Naive thymus-derived CD4-positive, alpha-beta T cell (primary cell): ENCODE results near the gene FAT1. TPM values are rescaled to one million over a fixed set of nuclear protein-coding genes. Genes with fewer than 3 reads are reported as not detected.

Experiments used
- ATAC-seq: fragments of 150-1000 bp; cut with Tn5 transposase; 2 replicates; pipeline ENCODE4 v1.10.0; 2021; ENCODE audit warnings: mild to moderate bottlenecking, moderate library complexity
- CTCF ChIA-PET: fragments of 350-600 bp; sonication (Branson Sonifier 250); formaldehyde crosslinking; loops from one replicate; lab custom pipeline; 2021; ENCODE audit warnings: antibody characterized with exemption; lab: Charles Lee
- POLR2A ChIA-PET: fragments of 350-600 bp; sonication (Branson Sonifier 250); formaldehyde crosslinking; loops from one replicate; lab custom pipeline; 2021; ENCODE audit warnings: antibody characterized with exemption, inconsistent platforms; lab: Charles Lee
- DNase-seq, 9 donors: peaks; one replicate each; pipeline versions ENCODE4 v3.0.0 to v3.0.0-alpha.2; 2020 to 2022; ENCODE audit warnings: mixed read lengths in 1 of 9
- H3K27ac ChIP-seq: one replicate; pipeline ENCODE4 v1.7.0; 2013; ENCODE audit warnings: mild to moderate bottlenecking, low read depth, low read length, moderate library complexity
- H3K27me3 ChIP-seq, 2 donors: one replicate each; pipeline ENCODE4 v1.7.0; 2013; ENCODE audit warnings: low read length in 2 of 2, mild to moderate bottlenecking in 2 of 2, moderate library complexity in 2 of 2; ENCODE audit not compliant: control insufficient read depth in 2 of 2, insufficient read depth in 2 of 2
- H3K36me3 ChIP-seq, 3 experiments: 1 replicate in 2 of 3; 2 replicates in 1 of 3; pipeline ENCODE4 v1.7.0; 2013; ENCODE audit warnings: low read length in 3 of 3, mild to moderate bottlenecking in 3 of 3, moderate library complexity in 1 of 3; ENCODE audit not compliant: insufficient read depth in 3 of 3, control insufficient read depth in 2 of 3
- H3K4me1 ChIP-seq, 2 donors: one replicate each; pipeline ENCODE4 v1.7.0; 2013; ENCODE audit warnings: low read length in 2 of 2, mild to moderate bottlenecking in 2 of 2, moderate library complexity in 1 of 2; ENCODE audit not compliant: control insufficient read depth in 2 of 2, insufficient read depth in 2 of 2
- H3K4me3 ChIP-seq: 2 replicates; pipeline ENCODE4 v1.7.0; 2013; ENCODE audit warnings: mild to moderate bottlenecking, low read length
- H3K9me3 ChIP-seq, 3 experiments: 1 replicate in 2 of 3; 2 replicates in 1 of 3; pipeline ENCODE4 v1.7.0; 2013; ENCODE audit warnings: low read length in 3 of 3; ENCODE audit not compliant: control insufficient read depth in 2 of 3
- H3K27ac Mint-ChIP-seq, 9 donors: one replicate each; pipeline ENCODE4 v1.8.0; 2020 to 2022; ENCODE audit warnings: mixed read lengths in 9 of 9, mild to moderate bottlenecking in 8 of 9, moderate library complexity in 5 of 9, inconsistent platforms in 2 of 9
- H3K27me3 Mint-ChIP-seq, 5 donors: one replicate each; pipeline ENCODE4 v1.8.0; 2021 to 2022; ENCODE audit warnings: mixed read lengths in 5 of 5, mild to moderate bottlenecking in 1 of 5
- H3K36me3 Mint-ChIP-seq, 5 donors: one replicate each; pipeline ENCODE4 v1.8.0; 2020 to 2022; ENCODE audit warnings: mixed read lengths in 5 of 5, mild to moderate bottlenecking in 3 of 5, inconsistent platforms in 1 of 5
- H3K4me1 Mint-ChIP-seq, 7 donors: one replicate each; pipeline ENCODE4 v1.8.0; 2020 to 2022; ENCODE audit warnings: mixed read lengths in 7 of 7, mild to moderate bottlenecking in 3 of 7, inconsistent platforms in 1 of 7
- H3K4me3 Mint-ChIP-seq, 10 donors: one replicate each; pipeline ENCODE4 v1.8.0; 2020 to 2022; ENCODE audit warnings: mild to moderate bottlenecking in 10 of 10, mixed read lengths in 10 of 10, moderate library complexity in 6 of 10, inconsistent platforms in 2 of 10
- H3K9me3 Mint-ChIP-seq, 11 donors: one replicate each; pipeline ENCODE4 v1.8.0; 2020 to 2022; ENCODE audit warnings: mixed read lengths in 11 of 11, mild to moderate bottlenecking in 4 of 11, inconsistent platforms in 1 of 11, moderate library complexity in 1 of 11
- intact Hi-C, 2 donors: fragments of 100-400 bp; cut with micrococcal nuclease; formaldehyde crosslinking; loops; one replicate each; pipeline ENCODE4 v1.15.1; 2023
- polyA plus RNA-seq, 2 donors: library from polyadenylated mRNA; unstranded; fragments of 300-500 nt; fragmentation: Illumina TruSeq; gene quantifications; one replicate each; pipeline ENCODE4 v1.2.3, GENCODE V29; 2021
- total RNA-seq, 6 experiments: library from RNA in 5 of 6; stranded (reverse) in 5 of 6; gene quantifications; 1 replicate in 5 of 6; 2 replicates in 1 of 6; pipeline ENCODE4 v1.2.3 and lab custom pipeline; 2021 to 2026

Gene FAT1
- total and polyA plus RNA-seq, 7 experiments from 2014 or later: 0.05 TPM; not detected in 6

DNA sequence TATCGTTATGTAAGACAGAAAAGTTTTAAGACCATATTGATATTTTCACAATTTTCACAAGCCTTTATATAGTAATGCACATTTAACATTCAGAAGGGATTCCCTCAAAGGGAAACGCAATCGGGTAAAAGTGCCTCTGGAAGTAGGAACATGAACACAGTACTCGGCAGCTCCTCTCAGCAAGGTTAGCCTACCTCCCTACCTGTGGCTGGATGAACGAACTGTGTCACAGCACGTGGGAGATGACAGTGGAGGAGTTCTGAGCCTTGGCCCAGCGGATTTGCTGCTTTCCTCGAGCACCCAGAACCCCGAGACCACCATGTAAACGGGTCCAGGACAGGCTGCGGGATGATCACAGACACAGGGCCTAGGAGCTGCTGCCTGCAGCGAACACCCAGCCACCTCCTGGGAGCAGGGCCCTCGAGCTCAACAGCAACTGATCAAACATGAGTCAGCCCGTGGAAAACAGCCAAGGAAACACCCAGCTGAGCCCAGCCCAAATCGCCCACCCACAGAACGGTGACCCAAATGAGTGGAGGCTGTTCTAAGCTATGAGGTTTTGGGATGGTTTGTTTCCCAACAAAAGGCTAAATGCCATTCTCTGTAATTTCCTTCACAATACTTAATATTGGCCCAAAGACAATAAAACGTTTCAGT is 30.4 kb downstream of the FAT1 start:
- Mint-ChIP-seq H3K27ac (no peak overlapping the region), H3K4me1 (no peaks in the 10 kb centered on the region), H3K27me3 (peaks cover 0 to 11% (median 0%) of the 10 kb centered on the region in 5 donors), H3K36me3 (no peaks in the 10 kb centered on the region), H3K4me3 (no peak overlapping the region), H3K9me3 (peaks cover 2 to 13% (median 10%) of the 10 kb centered on the region in 11 donors)
- DNase-seq (no peak), ATAC-seq (no peak)
- no peak overlapping the region for H3K27ac ChIP-seq
- H3K36me3 ChIP-seq: no peaks in the 10 kb centered on the region
- no peak overlapping the region for H3K4me3 ChIP-seq
- no peaks in the 10 kb centered on the region for H3K4me1 ChIP-seq
- intact Hi-C loops: no loop called here
- ChIA-PET POLR2A (no interaction called here), CTCF (no interaction called here)
- H3K27me3 ChIP-seq: no peaks in the 10 kb centered on the region
- H3K9me3 ChIP-seq: no peaks in the 10 kb centered on the region

GRCh38 chr4:186691396-186691795 is 32.3 kb downstream of the FAT1 start:
- ATAC-seq: no peak
- Histone ChIP-seq H3K9me3 (no peaks in the 10 kb centered on the region), H3K4me3 (no peak overlapping the region), H3K4me1 (no peaks in the 10 kb centered on the region), H3K27me3 (no peaks in the 10 kb centered on the region), H3K36me3 (no peaks in the 10 kb centered on the region), H3K27ac (no peak overlapping the region)
- Mint-ChIP-seq H3K36me3 (no peaks in the 10 kb centered on the region), H3K4me1 (no peaks in the 10 kb centered on the region), H3K27me3 (peaks cover 0 to 11% (median 0%) of the 10 kb centered on the region in 5 donors), H3K4me3 (no peak overlapping the region), H3K9me3 (peaks cover 2 to 14% (median 6%) of the 10 kb centered on the region in 11 donors), H3K27ac (no peak overlapping the region)
- intact Hi-C loops: no loop called here
- ChIA-PET CTCF (no interaction called here), POLR2A (no interaction called here)
- DNase-seq: no peak

- Histone ChIP-seq H3K9me3 (no peaks in the 10 kb centered on the region), H3K27me3 (no peaks in the 10 kb centered on the region), H3K27ac (no peak overlapping the region), H3K36me3 (no peaks in the 10 kb centered on the region), H3K4me1 (no peaks in the 10 kb centered on the region), H3K4me3 (no peak overlapping the region)
- Mint-ChIP-seq H3K36me3 (no peaks in the 10 kb centered on the region), H3K9me3 (peaks cover 0 to 14% (median 6%) of the 10 kb centered on the region in 11 donors), H3K4me3 (no peak overlapping the region), H3K4me1 (no peaks in the 10 kb centered on the region), H3K27me3 (peaks cover 0 to 6% (median 0%) of the 10 kb centered on the region in 5 donors), H3K27ac (no peak overlapping the region)
- DNase-seq (no peak), ATAC-seq (no peak)
- intact Hi-C loops: no loop called here
- CTCF ChIA-PET: no interaction called here
- POLR2A ChIA-PET: no interaction called here
Observed at GRCh38 chr4:186689476-186689875, 34.2 kb downstream of the FAT1 start.

GRCh38 chr4:186688150-186688943 is 35.3 kb downstream of the FAT1 start:
- peaks cover 0 to 9% (median 2%) of the 10 kb centered on the region in 11 donors for H3K9me3 Mint-ChIP-seq
- Histone ChIP-seq H3K27ac (no peak overlapping the region), H3K4me1 (no peaks in the 10 kb centered on the region), H3K4me3 (no peak overlapping the region), H3K36me3 (no peaks in the 10 kb centered on the region), H3K9me3 (no peaks in the 10 kb centered on the region), H3K27me3 (no peaks in the 10 kb centered on the region)
- H3K36me3 Mint-ChIP-seq: no peaks in the 10 kb centered on the region
- H3K4me3 Mint-ChIP-seq: no peak overlapping the region
- ChIA-PET POLR2A (no interaction called here), CTCF (no interaction called here)
- H3K4me1 Mint-ChIP-seq: no peaks in the 10 kb centered on the region
- H3K27ac Mint-ChIP-seq: no peak overlapping the region
- ATAC-seq (no peak), DNase-seq (no peak)
- H3K27me3 Mint-ChIP-seq: peaks cover 0 to 6% (median 0%) of the 10 kb centered on the region in 5 donors
- intact Hi-C loops: no loop called here

DNA sequence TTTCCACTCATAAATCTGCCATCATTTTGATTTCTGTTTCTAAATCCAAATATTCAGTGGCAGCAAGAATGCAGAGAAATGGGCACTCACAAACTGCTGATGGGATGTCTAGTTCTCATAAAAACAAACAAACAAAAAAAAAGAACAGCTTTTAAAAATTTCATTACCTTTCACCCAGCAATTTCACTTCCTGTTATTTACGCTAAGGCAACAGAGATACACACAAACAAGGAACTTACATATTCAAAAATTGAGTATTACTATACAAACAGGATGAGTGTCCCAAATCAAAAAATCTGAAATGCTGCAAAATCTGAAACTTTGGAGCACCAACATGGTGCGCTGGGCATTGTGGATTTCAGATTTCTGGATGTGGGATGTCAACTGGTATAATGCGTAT is 36.4 kb downstream of the FAT1 start:
- peaks cover 0 to 9% (median 0%) of the 10 kb centered on the region in 11 donors for H3K9me3 Mint-ChIP-seq
- Histone ChIP-seq H3K27ac (no peak overlapping the region), H3K4me1 (no peaks in the 10 kb centered on the region), H3K27me3 (no peaks in the 10 kb centered on the region), H3K36me3 (no peaks in the 10 kb centered on the region), H3K9me3 (no peaks in the 10 kb centered on the region), H3K4me3 (no peak overlapping the region)
- H3K27me3 Mint-ChIP-seq: peaks cover 0 to 6% (median 0%) of the 10 kb centered on the region in 5 donors
- ChIA-PET CTCF (no interaction called here), POLR2A (no interaction called here)
- no peak overlapping the region for H3K4me3 Mint-ChIP-seq
- intact Hi-C loops: no loop called here
- DNase-seq (no peak), ATAC-seq (no peak)
- H3K4me1 Mint-ChIP-seq: no peaks in the 10 kb centered on the region
- no peak overlapping the region for H3K27ac Mint-ChIP-seq
- no peaks in the 10 kb centered on the region for H3K36me3 Mint-ChIP-seq

- no peaks in the 10 kb centered on the region for H3K4me1 Mint-ChIP-seq
- no peak for ATAC-seq
Observed at GRCh38 chr4:186685767-186686183, 37.9 kb downstream of the FAT1 start.

More at GRCh38 chr4:186685767-186686183, 37.9 kb downstream of the FAT1 start:
- H3K27me3 ChIP-seq: no peaks in the 10 kb centered on the region
- H3K36me3 ChIP-seq: no peaks in the 10 kb centered on the region
- CTCF ChIA-PET: interaction anchor here (0.7 kb wide), 1 partner anchor 192 kb away, joined by 3 read pairs; no protein-coding TSS in a partner anchor
- DNase-seq: no peak
- H3K27me3 Mint-ChIP-seq: peaks cover 0 to 6% (median 0%) of the 10 kb centered on the region in 5 donors
- H3K36me3 Mint-ChIP-seq: no peaks in the 10 kb centered on the region
- no peak overlapping the region for H3K27ac ChIP-seq
- POLR2A ChIA-PET: no interaction called here
- H3K9me3 Mint-ChIP-seq: peaks cover 0 to 9% (median 3%) of the 10 kb centered on the region in 11 donors
- H3K4me3 ChIP-seq: no peak overlapping the region
- no peak overlapping the region for H3K4me3 Mint-ChIP-seq
- no peaks in the 10 kb centered on the region for H3K4me1 ChIP-seq
- intact Hi-C loops: no loop called here
- H3K27ac Mint-ChIP-seq: no peak overlapping the region
- no peaks in the 10 kb centered on the region for H3K9me3 ChIP-seq
